ENCODE data around the gene FKBP15. TPM values are rescaled to one million over a fixed set of nuclear protein-coding genes. Genes with fewer than 3 reads are reported as not detected.

FKBP15 gene
- total and polyA plus RNA-seq, 2 of the 8 experiments (the other 6 are each of a cell fraction or from before 2014, with no cell fraction given): 9.9 to 13.8 TPM

DNA sequence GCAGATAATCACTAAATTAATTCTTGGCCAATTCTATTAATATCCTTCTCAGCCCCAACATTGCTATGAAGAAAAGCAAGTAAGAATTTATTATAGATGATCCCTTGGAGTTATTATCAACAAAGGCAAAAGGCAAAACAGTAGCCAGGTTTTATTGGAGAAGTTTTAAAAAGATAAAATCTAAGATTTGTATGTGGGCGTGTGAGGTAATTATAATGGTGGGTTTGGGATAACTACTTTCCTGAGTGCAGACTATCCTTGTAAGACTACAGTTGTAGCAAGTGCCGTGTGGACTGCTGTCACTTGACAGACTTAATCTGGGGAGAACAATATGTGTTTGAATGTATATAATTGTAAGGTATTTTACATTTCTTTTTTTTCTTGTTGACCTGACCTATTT lies 23.5 kb upstream of the FKBP15 start (continued):
- TF ChIP-seq CHD7 (IDR thresholded peaks at IDR 0.05; ENCODE audit: insufficient replicate concordance, low read length) (no peak), KDM5A (IDR thresholded peaks at IDR 0.05; ENCODE audit: low read length) (no peak), MAFK (IDR thresholded peaks at IDR 0.05; ENCODE audit: low read depth, low read length) (no peak), EGR1 (IDR thresholded peaks at IDR 0.05; ENCODE audit: borderline replicate concordance, low read depth, low read length) (no peak), NRF1 (IDR thresholded peaks at IDR 0.05; ENCODE audit: low read depth, low read length) (no peak)

Data from H1 (cell line).